ENCODE measurements around the gene RAB5B.
"Not testable (repeated sequence)": the region's sequence is repeated elsewhere in the genome, so short reads cannot be mapped to it uniquely, and the experiment has no call there.

The RAB5B gene

DNA sequence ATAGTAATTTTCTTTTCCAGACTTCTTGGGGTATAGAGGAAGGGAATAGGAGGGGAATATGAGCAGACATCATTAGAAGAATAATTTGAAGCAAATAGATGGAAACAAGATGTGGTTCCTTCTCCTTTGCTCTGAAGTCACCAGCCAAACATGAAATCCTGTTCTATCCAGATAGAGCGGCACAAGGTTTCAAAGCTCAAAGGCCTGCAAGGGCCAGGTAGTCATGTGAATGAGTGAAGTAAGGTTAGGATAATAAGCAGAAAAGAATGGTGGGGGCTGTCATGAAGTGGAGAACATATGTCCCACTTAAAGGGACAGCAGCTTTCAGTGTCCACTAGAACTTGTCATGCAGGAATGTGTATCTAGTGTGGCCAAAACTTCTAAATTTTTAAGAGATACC lies 44.5 kb downstream of the RAB5B start:
- no peak for DNase-seq (ENCODE audit: low read depth)

GRCh38 chr12:56020423-56021184 lies 46.7 kb downstream of the RAB5B start, which contains the start of gene IKZF4:
TSS of gene IKZF4 (plus strand) at chr12:56021043. CDS start at chr12:56021494, 451 bp downstream.
- DNase-seq (ENCODE audit: low read depth) = no peak

GRCh38 chr12:56021889-56022497 lies 48.1 kb downstream of the RAB5B start:
- no peak for DNase-seq (ENCODE audit: low read depth)

- DNase-seq (ENCODE audit: low read depth) = no peak
Measured at GRCh38 chr12:56028511-56029165, 54.8 kb downstream of the RAB5B start.

GRCh38 chr12:56029166-56029519 lies 55.3 kb downstream of the RAB5B start:
- DNase-seq (ENCODE audit: low read depth) = no peak

DNA sequence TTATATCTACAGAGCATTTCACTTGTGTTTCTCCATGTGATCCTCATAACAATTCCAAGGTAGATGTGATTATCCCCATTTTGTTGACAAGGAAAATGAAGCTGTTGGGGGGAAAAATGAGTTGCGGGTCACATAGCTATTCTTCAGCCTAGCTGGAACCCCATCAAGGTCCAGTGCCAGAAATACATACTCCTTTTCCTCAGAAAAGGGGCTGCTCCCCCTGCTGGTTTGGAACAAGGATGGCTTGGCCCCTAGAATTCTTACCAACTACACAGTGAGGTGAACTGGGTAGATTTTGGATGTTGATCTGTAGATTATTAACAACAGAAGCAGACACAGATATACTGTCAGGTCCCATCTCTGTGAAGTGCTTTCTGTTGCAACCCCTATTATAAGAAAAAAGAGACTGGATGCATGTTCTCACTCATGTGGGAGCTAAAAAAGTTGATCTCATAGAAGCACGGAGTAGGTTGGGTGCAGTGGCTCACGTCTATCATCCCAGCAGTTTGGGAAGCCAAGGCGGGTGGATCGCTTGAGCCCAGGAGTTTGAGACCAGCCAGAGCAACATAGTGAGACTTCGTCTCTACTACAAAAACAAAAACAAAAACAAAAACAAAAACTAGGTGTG lies 55.9 kb downstream of the RAB5B start:
- no peak for DNase-seq (ENCODE audit: low read depth)

DNA sequence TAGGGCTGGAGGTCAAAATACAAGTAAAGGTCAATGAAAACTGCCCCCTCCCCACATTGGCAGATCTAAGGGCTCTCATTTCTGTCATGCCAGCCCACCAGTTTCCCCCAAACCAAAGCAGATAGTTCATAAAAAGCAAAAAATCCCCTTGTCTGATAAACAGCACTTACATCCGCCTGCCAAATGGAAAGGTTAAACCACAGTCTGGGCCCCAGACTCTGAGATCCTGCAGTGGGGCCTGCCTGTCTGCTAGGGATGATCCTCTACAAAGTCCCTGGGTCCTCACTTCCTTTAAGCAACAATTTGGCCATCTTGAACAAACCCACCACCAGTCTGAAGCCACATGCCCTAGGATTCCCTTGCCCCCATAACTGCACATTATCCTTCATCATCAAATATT lies 58.1 kb downstream of the RAB5B start:
- no peak for DNase-seq (ENCODE audit: low read depth)

DNA sequence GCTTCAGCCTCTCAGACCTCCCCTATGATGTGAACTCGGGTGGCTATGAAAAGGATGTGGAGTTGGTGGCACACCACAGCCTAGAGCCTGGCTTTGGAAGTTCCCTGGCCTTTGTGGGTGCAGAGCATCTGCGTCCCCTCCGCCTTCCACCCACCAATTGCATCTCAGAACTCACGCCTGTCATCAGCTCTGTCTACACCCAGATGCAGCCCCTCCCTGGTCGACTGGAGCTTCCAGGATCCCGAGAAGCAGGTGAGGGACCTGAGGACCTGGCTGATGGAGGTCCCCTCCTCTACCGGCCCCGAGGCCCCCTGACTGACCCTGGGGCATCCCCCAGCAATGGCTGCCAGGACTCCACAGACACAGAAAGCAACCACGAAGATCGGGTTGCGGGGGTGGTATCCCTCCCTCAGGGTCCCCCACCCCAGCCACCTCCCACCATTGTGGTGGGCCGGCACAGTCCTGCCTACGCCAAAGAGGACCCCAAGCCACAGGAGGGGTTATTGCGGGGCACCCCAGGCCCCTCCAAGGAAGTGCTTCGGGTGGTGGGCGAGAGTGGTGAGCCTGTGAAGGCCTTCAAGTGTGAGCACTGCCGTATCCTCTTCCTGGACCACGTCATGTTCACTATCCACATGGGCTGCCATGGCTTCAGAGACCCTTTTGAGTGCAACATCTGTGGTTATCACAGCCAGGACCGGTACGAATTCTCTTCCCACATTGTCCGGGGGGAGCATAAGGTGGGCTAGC lies 60.9 kb downstream of the RAB5B start:
- DNase-seq (ENCODE audit: low read depth) = no peak

DNA sequence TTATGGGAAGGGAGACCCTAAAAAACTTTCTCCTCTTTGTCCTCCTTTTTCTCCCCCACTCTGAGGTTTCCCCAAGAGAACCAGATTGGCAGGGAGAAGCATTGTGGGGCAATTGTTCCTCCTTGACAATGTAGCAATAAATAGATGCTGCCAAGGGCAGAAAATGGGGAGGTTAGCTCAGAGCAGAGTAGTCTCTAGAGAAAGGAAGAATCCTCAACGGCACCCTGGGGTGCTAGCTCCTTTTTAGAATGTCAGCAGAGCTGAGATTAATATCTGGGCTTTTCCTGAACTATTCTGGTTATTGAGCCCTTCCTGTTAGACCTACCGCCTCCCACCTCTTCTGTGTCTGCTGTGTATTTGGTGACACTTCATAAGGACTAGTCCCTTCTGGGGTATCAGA lies 63.3 kb downstream of the RAB5B start:
- no peak for DNase-seq (ENCODE audit: low read depth)

GRCh38 chr12:56038022-56038655 lies 64.3 kb downstream of the RAB5B start:
- no peak for DNase-seq (ENCODE audit: low read depth)

DNA sequence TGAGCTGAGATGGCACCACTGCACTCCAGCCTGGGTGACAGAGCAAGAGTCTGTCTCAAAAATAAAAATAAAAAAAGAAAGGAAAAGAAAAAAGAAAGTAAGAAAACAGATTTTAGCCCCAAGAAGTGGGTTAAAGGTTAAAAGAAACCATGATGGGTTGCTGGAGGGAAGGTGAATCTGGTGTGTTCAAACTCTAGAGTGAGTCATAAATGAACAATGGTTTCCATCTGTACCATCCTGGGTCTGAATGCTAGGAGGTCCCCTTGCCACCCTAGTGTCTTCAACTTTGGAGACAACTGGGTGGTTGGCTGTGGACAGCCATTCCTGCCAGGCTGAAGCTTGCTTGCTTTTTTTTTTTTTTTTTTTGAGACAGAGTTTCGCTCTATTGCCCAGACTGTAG lies 66.3 kb downstream of the RAB5B start:
- no peak for DNase-seq (ENCODE audit: low read depth)

GRCh38 chr12:56040963-56041551 lies 67.2 kb downstream of the RAB5B start:
- no peak for DNase-seq (ENCODE audit: low read depth)

- DNase-seq (ENCODE audit: low read depth) = peak; percentile 85
Measured at GRCh38 chr12:56041552-56042429, 67.9 kb downstream of the RAB5B start, which contains the start of gene RPS26. TSS of gene RPS26 (plus strand) at chr12:56041918. CDS start at chr12:56042167, 249 bp downstream.

- DNase-seq (ENCODE audit: low read depth) = not testable (repeated sequence)
Measured at GRCh38 chr12:56042430-56042813, 68.5 kb downstream of the RAB5B start.

DNA sequence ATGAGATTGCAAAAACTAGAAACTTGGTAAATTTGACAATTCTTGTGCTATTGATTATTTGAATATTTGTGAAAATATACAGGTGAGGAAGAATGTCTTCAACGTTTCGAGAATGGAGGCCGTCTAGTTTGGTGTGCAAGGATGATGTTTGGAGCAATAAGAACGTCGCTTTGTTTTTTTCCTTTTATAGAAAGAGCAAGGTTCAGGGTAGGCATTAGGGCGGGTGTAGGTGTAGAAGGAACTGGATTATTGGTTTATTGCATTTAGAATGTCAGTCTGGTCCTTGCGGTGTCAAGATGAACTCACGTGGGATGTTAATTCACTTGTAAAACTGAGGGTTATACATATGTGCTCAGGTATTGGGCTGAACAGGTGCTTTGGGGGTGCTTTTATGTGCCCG lies 69.0 kb downstream of the RAB5B start:
- no peak for DNase-seq (ENCODE audit: low read depth)

Measured in stimulated activated CD4-positive, alpha-beta T cell treated with anti-CD3 and anti-CD28 coated beads, Interleukin-2, amount 100 ng/mL, for 4 hours (primary cell).